ENCODE results near the gene NAA16. TPM values are rescaled to one million over a fixed set of nuclear protein-coding genes. Genes with fewer than 3 reads are reported as not detected.

NAA16 gene
- total RNA-seq, 4 donors from 2014 or later: 15.5 to 33.5 (median 17.1) TPM

- TF ChIP-seq CTCF (IDR thresholded peaks at IDR 0.05) (no peak), POLR2AphosphoS5 (IDR thresholded peaks at IDR 0.05) (no peak), POLR2A (IDR thresholded peaks at IDR 0.05) (no peak), EP300 (IDR thresholded peaks at IDR 0.05) (no peak)
- Histone ChIP-seq H3K4me1 (peaks cover 0 to 29% (median 0%) of the 10 kb centered on the region in 3 donors), H3K36me3 (peaks cover 0 to 59% of the 10 kb centered on the region in 2 donors), H3K4me3 (no peak overlapping the region), H3K27ac (no peak overlapping the region), H3K27me3 (no peaks in the 10 kb centered on the region), H3K9me3 (no peaks in the 10 kb centered on the region)
- ATAC-seq: no peak
- WGBS, 2 donors (ENCODE audit: low coverage in 1 of 2): 39 to 40% methylated on average over 2 of the region's 2 CpGs
Observed at GRCh38 chr13:41325752-41326151, 14.7 kb downstream of the NAA16 start.

GRCh38 chr13:41326661-41327060 is 15.6 kb downstream of the NAA16 start:
- no peak for ATAC-seq
- Histone ChIP-seq H3K9me3 (no peaks in the 10 kb centered on the region), H3K4me3 (no peak overlapping the region), H3K36me3 (peaks cover 0 to 51% of the 10 kb centered on the region in 2 donors), H3K4me1 (peaks cover 0 to 37% (median 0%) of the 10 kb centered on the region in 3 donors), H3K27me3 (no peaks in the 10 kb centered on the region), H3K27ac (no peak overlapping the region)
- TF ChIP-seq EP300 (IDR thresholded peaks at IDR 0.05) (no peak), CTCF (IDR thresholded peaks at IDR 0.05) (no peak), POLR2A (IDR thresholded peaks at IDR 0.05) (no peak), POLR2AphosphoS5 (IDR thresholded peaks at IDR 0.05) (no peak)
- 78 to 82% methylated on average over 1 of the region's 1 CpG for WGBS, 2 donors (ENCODE audit: low coverage in 1 of 2)

- Histone ChIP-seq H3K4me1 (peaks cover 0 to 51% (median 2%) of the 10 kb centered on the region in 3 donors), H3K9me3 (no peaks in the 10 kb centered on the region), H3K36me3 (peaks cover 0 to 39% of the 10 kb centered on the region in 2 donors), H3K4me3 (no peak overlapping the region), H3K27me3 (no peaks in the 10 kb centered on the region), H3K27ac (no peak overlapping the region)
- ATAC-seq: no peak
- WGBS, 2 donors (ENCODE audit: low coverage in 1 of 2): 80 to 81% methylated on average over 3 of the region's 3 CpGs
- TF ChIP-seq CTCF (IDR thresholded peaks at IDR 0.05) (no peak), POLR2AphosphoS5 (IDR thresholded peaks at IDR 0.05) (no peak), POLR2A (IDR thresholded peaks at IDR 0.05) (no peak)
Observed at GRCh38 chr13:41327994-41328790, 17.1 kb downstream of the NAA16 start.

- Histone ChIP-seq H3K27ac (peak overlapping the region; percentile 22 to 57 (median 46)), H3K9me3 (no peaks in the 10 kb centered on the region), H3K27me3 (no peaks in the 10 kb centered on the region), H3K36me3 (no peaks in the 10 kb centered on the region), H3K4me1 (peaks cover 0 to 58% (median 2%) of the 10 kb centered on the region in 3 donors), H3K4me3 (no peak overlapping the region)
- 40 to 100% methylated on average over 1 of the region's 1 CpG for WGBS, 2 donors (ENCODE audit: low coverage in 1 of 2)
- no peak for TF ChIP-seq POLR2A (IDR thresholded peaks at IDR 0.05)
- peak; percentile 32 for TF ChIP-seq POLR2AphosphoS5 (IDR thresholded peaks at IDR 0.05)
- no peak for TF ChIP-seq EP300 (IDR thresholded peaks at IDR 0.05)
- TF ChIP-seq CTCF (IDR thresholded peaks at IDR 0.05): no peak
- peak; percentile 62 for ATAC-seq
Observed at GRCh38 chr13:41332829-41333228, 21.8 kb downstream of the NAA16 start.

GRCh38 chr13:41334810-41335209 is 23.7 kb downstream of the NAA16 start:
- no peak for ATAC-seq

More at GRCh38 chr13:41334810-41335209, 23.7 kb downstream of the NAA16 start:
- TF ChIP-seq CTCF (IDR thresholded peaks at IDR 0.05) (no peak), EP300 (IDR thresholded peaks at IDR 0.05) (no peak), POLR2A (IDR thresholded peaks at IDR 0.05) (no peak), POLR2AphosphoS5 (IDR thresholded peaks at IDR 0.05) (no peak)
- Histone ChIP-seq H3K4me1 (peaks cover 0 to 52% (median 2%) of the 10 kb centered on the region in 3 donors), H3K36me3 (peaks cover 0 to 12% of the 10 kb centered on the region in 2 donors), H3K4me3 (no peak overlapping the region), H3K27ac (no peak overlapping the region), H3K27me3 (no peaks in the 10 kb centered on the region), H3K9me3 (no peaks in the 10 kb centered on the region)
- WGBS, 2 donors (ENCODE audit: low coverage in 1 of 2): 92 to 95% methylated on average over 3 to 4 of the region's 4 CpGs

Data from gastroesophageal sphincter (tissue), 4 donors.